ENCODE data around the gene DNM2. TPM values are rescaled to one million over a fixed set of nuclear protein-coding genes. Genes with fewer than 3 reads are reported as not detected.

Gene DNM2
- total and polyA plus RNA-seq, 8 donors: 77.8 to 541 (median 277) TPM

- 84 to 93% (median 87%) methylated on average over 11 of the region's 11 CpGs for WGBS, 5 donors
- H3K9me3 ChIP-seq: no peaks in the 10 kb centered on the region
- H3K4me1 ChIP-seq: peaks cover 68 to 77% (median 72%) of the 10 kb centered on the region in 4 donors
- H3K27me3 ChIP-seq: no peaks in the 10 kb centered on the region
- TF ChIP-seq EP300 (IDR thresholded peaks at IDR 0.05) (no peak), CTCF (IDR thresholded peaks at IDR 0.05) (no peak), POLR2AphosphoS5 (IDR thresholded peaks at IDR 0.05) (no peak), POLR2A (IDR thresholded peaks at IDR 0.05) (no peak)
- H3K4me3 ChIP-seq: no peak overlapping the region
- peak overlapping the region; percentile 25 to 86 (median 80) for H3K27ac ChIP-seq
- no peak for DNase-seq
- H3K36me3 ChIP-seq: peaks cover 5 to 51% (median 28%) of the 10 kb centered on the region in 4 donors
- intact Hi-C loops (cut with DNase I; ENCODE audit: low total_unique reads): no loop called here
These were observed 50.5 kb downstream of the DNM2 start for GRCh38 chr19:10768369-10768768.

- Histone ChIP-seq H3K36me3 (peaks cover 11 to 51% (median 33%) of the 10 kb centered on the region in 4 donors), H3K9me3 (no peaks in the 10 kb centered on the region), H3K4me3 (no peak overlapping the region), H3K27ac (peak overlapping the region; percentile 22 to 86 (median 56)), H3K4me1 (peaks cover 62 to 72% (median 66%) of the 10 kb centered on the region in 4 donors), H3K27me3 (no peaks in the 10 kb centered on the region)
- no peak for DNase-seq
- intact Hi-C loops (cut with DNase I; ENCODE audit: low total_unique reads): no loop called here
- TF ChIP-seq EP300 (IDR thresholded peaks at IDR 0.05) (no peak), CTCF (IDR thresholded peaks at IDR 0.05) (no peak), POLR2A (IDR thresholded peaks at IDR 0.05) (no peak), POLR2AphosphoS5 (IDR thresholded peaks at IDR 0.05) (no peak)
- WGBS, 5 donors: 85 to 92% (median 86%) methylated on average over 5 to 6 of the region's 6 CpGs
These were observed 51.1 kb downstream of the DNM2 start for GRCh38 chr19:10768936-10769335.

- Histone ChIP-seq H3K36me3 (peaks cover 17 to 51% (median 42%) of the 10 kb centered on the region in 4 donors), H3K4me3 (no peak overlapping the region), H3K27ac (peak overlapping the region; percentile 22 to 86 (median 56)), H3K9me3 (no peaks in the 10 kb centered on the region), H3K4me1 (peaks cover 53 to 64% (median 59%) of the 10 kb centered on the region in 4 donors), H3K27me3 (no peaks in the 10 kb centered on the region)
- peak; percentile 36 to 79 for DNase-seq
- intact Hi-C loops (cut with DNase I; ENCODE audit: low total_unique reads): no loop called here
- WGBS, 5 donors: 56 to 71% (median 62%) methylated on average over 19 to 21 of the region's 21 CpGs
- TF ChIP-seq EP300 (IDR thresholded peaks at IDR 0.05) (no peak), POLR2AphosphoS5 (IDR thresholded peaks at IDR 0.05) (no peak), CTCF (IDR thresholded peaks at IDR 0.05) (peak in 2 of 7 experiments; percentile 7 to 52), POLR2A (IDR thresholded peaks at IDR 0.05) (no peak)
These were observed 51.9 kb downstream of the DNM2 start for GRCh38 chr19:10769533-10770491.

- no peak overlapping the region for H3K27ac ChIP-seq
- peaks cover 12 to 37% (median 18%) of the 10 kb centered on the region in 4 donors for H3K4me1 ChIP-seq
- intact Hi-C loops (cut with DNase I; ENCODE audit: low total_unique reads): no loop called here
- TF ChIP-seq POLR2A (IDR thresholded peaks at IDR 0.05): no peak
- no peak for TF ChIP-seq POLR2AphosphoS5 (IDR thresholded peaks at IDR 0.05)
- no peak for TF ChIP-seq EP300 (IDR thresholded peaks at IDR 0.05)
- no peak for TF ChIP-seq CTCF (IDR thresholded peaks at IDR 0.05)
- no peaks in the 10 kb centered on the region for H3K27me3 ChIP-seq
- peaks cover 55 to 85% (median 80%) of the 10 kb centered on the region in 4 donors for H3K36me3 ChIP-seq
- H3K9me3 ChIP-seq: no peaks in the 10 kb centered on the region
- H3K4me3 ChIP-seq: no peak overlapping the region
- WGBS, 5 donors: 63 to 77% (median 70%) methylated on average over 3 of the region's 3 CpGs
- no peak for DNase-seq
These were observed 56.1 kb downstream of the DNM2 start for GRCh38 chr19:10773969-10774368.
